GM19328 (cell line): ENCODE measurements around the gene SOBP.

Experiments used
- ATAC-seq: cut with Tn5 transposase; IDR thresholded peaks from one replicate; pipeline ENCODE4 v1.9.1; 2021; ENCODE audit warnings: mild to moderate bottlenecking, moderate library complexity; ENCODE audit not compliant: unreplicated experiment

Gene SOBP

GRCh38 chr6:107612762-107613415 is 123.0 kb downstream of the SOBP start:
- no peak for ATAC-seq

- ATAC-seq, result no peak
Measured at GRCh38 chr6:107613651-107614379, 123.9 kb downstream of the SOBP start.

GRCh38 chr6:107614828-107615227 is 124.9 kb downstream of the SOBP start:
- ATAC-seq, result no peak

GRCh38 chr6:107616775-107617174 is 126.9 kb downstream of the SOBP start:
- ATAC-seq, result no peak

- ATAC-seq, result no peak
Measured at GRCh38 chr6:107617341-107617932, 127.5 kb downstream of the SOBP start.

- peak; percentile 98 for ATAC-seq
Measured at GRCh38 chr6:107618672-107619071, 128.8 kb downstream of the SOBP start.

GRCh38 chr6:107620732-107621131 is 130.8 kb downstream of the SOBP start:
- no peak for ATAC-seq

GRCh38 chr6:107621229-107621937 is 131.5 kb downstream of the SOBP start:
- no peak for ATAC-seq

GRCh38 chr6:107622269-107622668 is 132.4 kb downstream of the SOBP start:
- no peak for ATAC-seq

GRCh38 chr6:107624050-107624449 is 134.1 kb downstream of the SOBP start:
- ATAC-seq, result no peak

GRCh38 chr6:107624541-107624940 is 134.6 kb downstream of the SOBP start:
- no peak for ATAC-seq

- no peak for ATAC-seq
Measured at GRCh38 chr6:107625264-107625663, 135.3 kb downstream of the SOBP start.

- no peak for ATAC-seq
Measured at GRCh38 chr6:107626645-107627044, 136.7 kb downstream of the SOBP start.

- ATAC-seq, result no peak
Measured at GRCh38 chr6:107627969-107628368, 138.1 kb downstream of the SOBP start.

- ATAC-seq, result no peak
Measured at GRCh38 chr6:107628878-107629277, 139.0 kb downstream of the SOBP start.

- no peak for ATAC-seq
Measured at GRCh38 chr6:107629548-107630129, 139.7 kb downstream of the SOBP start.

- ATAC-seq, result no peak
Measured at GRCh38 chr6:107630348-107630977, 140.5 kb downstream of the SOBP start.

- ATAC-seq, result no peak
Measured at GRCh38 chr6:107632381-107633136, 142.6 kb downstream of the SOBP start.

- ATAC-seq, result no peak
Measured at GRCh38 chr6:107633680-107634323, 143.9 kb downstream of the SOBP start.
